ENCODE data around the gene TIMM8B. TPM values are rescaled to one million over a fixed set of nuclear protein-coding genes. Genes with fewer than 3 reads are reported as not detected.

TIMM8B gene
- total and polyA plus RNA-seq, 10 of the 15 experiments (the other 5 are each of a cell fraction or from before 2014, with no cell fraction given): 64.9 to 271 (median 139) TPM

GRCh38 chr11:112073941-112074811 is 12.4 kb downstream of the TIMM8B start, which contains the start of the genes NKAPD1 and PIH1D2 (continued):
- TF ChIP-seq EZH2 (IDR thresholded peaks at IDR 0.05; ENCODE audit: borderline replicate concordance, control insufficient read depth, low read depth, low read length) (no peak), RELA (IDR thresholded peaks at IDR 0.05; ENCODE audit: borderline replicate concordance, partially characterized antibody) (peak; percentile 82), SRF (IDR thresholded peaks at IDR 0.05; ENCODE audit: low read depth in 2 of 2, low read length in 2 of 2) (peak in 1 of 2 experiments; percentile 68; a peak in 1 of 4 replicates), RAD51 (IDR thresholded peaks at IDR 0.05) (peak; percentile 57; the same call in 1 of the 2 replicates), E2F8 (IDR thresholded peaks at IDR 0.05; ENCODE audit: low read depth, partially characterized antibody) (peak; percentile 99), CBX5 (IDR thresholded peaks at IDR 0.05; ENCODE audit: low read depth) (0 out of 2 replicates have a peak, but pooled peaks have one; percentile 68), PAX8 (IDR thresholded peaks at IDR 0.05) (0 out of 2 replicates have a peak, but pooled peaks have one; percentile 67), CREB1 (IDR thresholded peaks at IDR 0.05; ENCODE audit: low read depth) (no peak), GABPA (IDR thresholded peaks at IDR 0.05; ENCODE audit: low read depth) (peak; percentile 99), STAT1 (conservative IDR thresholded peaks at IDR 0.05) (peak; percentile 99), LARP7 (IDR thresholded peaks at IDR 0.05) (peak; percentile 41; the same call in 1 of the 2 replicates), BCLAF1 (IDR thresholded peaks at IDR 0.05) (no peak), IRF5 (IDR thresholded peaks at IDR 0.05; ENCODE audit: borderline replicate concordance) (no peak), ZSCAN29 (IDR thresholded peaks at IDR 0.05) (peak; percentile 84; the same call in 1 of the 2 replicates), ATF3 (IDR thresholded peaks at IDR 0.05; ENCODE audit: borderline replicate concordance, extremely low read depth, low read depth, low read length) (no peak), ELK1 (IDR thresholded peaks at IDR 0.05; ENCODE audit: low read depth, low read length) (peak; percentile 58; the same call in 1 of the 2 replicates)
